T47D (cell line): ENCODE measurements around the gene BID.

Source experiments
- DNase-seq, 2 experiments: peaks; one replicate each; pipeline versions ENCODE4 v3.0.0 to v3.0.0-alpha.2; 2011 to 2012; ENCODE audit warnings: low read depth in 1 of 2, low spot score in 1 of 2
- JUND ChIP-seq: IDR thresholded peaks from 2 replicates; pipeline ENCODE4 v1.6.1; 2012; ENCODE audit warnings: low read depth
- in situ Hi-C: cut with HindIII; loops from 2 replicates; pipeline ENCODE4 v1.10.0; 2016; ENCODE audit warnings: low sequenced_read_pairs, low pct_unique_long_range_greater_than_20kb

BID gene

DNA sequence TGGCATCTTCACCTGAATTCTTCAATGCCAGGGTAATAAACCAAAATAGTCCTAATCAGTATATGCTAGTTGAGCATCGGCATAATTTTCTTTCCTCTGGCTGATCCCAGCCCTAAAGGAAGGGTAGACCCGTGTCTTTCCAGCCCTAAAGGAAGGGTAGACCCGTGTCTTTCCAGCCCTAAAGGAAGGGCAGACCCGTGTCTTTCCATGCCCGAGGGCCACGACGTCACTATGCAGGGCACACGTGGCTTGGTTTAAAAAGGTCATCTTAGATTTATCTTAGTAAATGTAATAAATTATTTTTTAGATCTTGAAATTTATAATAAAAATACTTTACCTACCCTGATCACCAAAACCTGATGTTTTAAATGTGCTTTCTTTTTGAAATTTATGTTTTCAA, 45.5 kb downstream of the BID start:
- no peak for DNase-seq
- in situ Hi-C loops, result no loop called here
- no peak for TF ChIP-seq JUND

DNA sequence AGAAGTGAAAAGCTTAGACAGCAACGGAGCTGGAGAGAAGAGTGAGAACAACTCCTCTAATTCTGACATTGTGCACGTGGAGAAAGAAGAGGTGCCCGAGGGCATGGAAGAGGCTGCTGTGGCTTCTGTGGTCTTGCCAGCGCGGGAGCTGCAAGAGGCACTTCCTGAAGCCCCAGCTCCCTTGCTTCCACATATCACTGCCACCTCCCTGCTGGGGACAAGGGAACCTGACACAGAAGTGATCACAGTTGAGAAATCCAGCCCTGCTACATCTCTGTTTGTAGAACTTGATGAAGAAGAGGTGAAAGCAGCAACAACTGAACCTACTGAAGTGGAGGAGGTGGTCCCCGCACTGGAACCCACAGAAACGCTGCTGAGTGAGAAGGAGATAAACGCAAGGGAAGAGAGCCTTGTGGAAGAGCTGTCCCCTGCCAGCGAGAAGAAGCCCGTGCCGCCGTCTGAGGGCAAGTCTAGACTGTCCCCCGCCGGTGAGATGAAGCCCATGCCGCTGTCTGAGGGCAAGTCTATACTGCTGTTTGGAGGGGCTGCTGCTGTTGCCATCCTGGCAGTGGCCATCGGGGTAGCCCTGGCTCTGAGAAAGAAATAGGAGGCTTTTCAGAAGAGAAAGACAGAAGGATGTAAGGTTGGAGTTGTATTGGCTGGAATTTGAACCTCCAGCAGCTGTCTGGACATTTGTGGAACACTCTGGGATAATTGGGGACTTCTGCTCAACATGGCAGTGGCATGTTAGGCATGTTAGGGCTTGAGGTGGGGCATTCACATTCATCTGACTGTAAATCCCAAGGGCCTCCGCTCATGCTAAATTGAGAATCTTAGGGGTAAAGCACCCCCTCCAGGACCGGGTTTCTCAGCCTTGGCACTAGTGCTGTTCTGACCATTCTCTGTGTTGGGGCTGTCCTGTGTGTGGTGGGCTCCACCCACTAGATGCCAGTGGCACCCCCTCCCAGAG, 47.1 kb downstream of the BID start:
- in situ Hi-C loops, result no loop called here
- no peak for DNase-seq
- no peak for TF ChIP-seq JUND

DNA sequence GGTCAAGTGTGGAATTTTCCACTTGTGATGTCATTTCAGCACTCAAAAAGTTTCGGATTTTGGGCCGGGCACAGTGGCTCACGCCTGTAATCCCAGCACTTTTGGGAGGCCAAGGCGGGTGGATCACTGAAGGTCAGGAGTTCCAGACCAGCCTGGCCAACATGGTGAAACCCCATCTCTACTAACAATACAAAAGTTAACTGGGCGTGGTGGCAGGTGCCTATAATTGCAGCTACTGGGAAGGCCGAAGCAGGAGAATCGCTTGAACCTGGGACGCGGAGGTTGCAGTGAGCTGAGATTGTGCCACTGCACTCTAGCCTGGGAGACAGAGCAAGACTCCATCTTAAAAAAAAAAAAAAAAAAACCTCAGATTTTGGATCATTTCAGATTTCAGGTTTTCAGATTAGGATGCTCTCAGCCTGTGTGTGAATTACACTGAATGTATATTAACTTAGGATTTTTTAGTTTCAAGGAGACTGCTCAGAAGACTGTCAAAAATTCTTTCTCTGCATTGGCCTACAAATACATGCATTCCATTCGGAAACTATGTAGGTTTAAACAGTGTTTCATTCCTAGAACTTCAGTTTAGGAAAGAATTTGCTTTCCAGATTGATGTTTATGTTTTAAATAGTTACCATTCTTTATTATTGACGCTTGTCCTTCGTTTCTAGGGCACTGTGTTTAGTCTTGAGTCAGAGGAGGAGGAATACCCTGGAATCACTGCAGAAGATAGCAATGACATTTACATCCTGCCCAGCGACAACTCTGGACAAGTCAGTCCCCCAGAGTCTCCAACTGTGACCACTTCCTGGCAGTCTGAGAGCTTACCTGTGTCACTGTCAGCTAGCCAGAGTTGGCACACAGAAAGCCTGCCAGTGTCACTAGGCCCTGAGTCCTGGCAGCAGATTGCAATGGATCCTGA, 48.0 kb downstream of the BID start:
- TF ChIP-seq JUND, result no peak
- in situ Hi-C loops, result no loop called here
- no peak for DNase-seq

DNA sequence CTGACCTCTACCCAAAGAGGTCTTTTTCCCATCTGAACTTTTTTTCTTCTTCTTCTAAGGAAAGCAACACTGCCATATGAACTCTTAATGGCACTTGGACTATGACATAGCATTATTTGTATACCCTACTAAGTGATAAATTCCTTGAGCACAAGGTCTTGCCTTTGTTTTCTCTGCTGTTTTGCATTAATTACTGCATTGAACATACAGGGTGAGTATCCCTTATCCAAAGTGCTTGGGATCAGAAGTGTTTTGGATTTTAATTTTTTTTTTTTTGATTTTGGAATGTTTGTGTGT, 48.8 kb downstream of the BID start:
- in situ Hi-C loops, result no loop called here
- no peak for DNase-seq
- TF ChIP-seq JUND, result no peak

DNA sequence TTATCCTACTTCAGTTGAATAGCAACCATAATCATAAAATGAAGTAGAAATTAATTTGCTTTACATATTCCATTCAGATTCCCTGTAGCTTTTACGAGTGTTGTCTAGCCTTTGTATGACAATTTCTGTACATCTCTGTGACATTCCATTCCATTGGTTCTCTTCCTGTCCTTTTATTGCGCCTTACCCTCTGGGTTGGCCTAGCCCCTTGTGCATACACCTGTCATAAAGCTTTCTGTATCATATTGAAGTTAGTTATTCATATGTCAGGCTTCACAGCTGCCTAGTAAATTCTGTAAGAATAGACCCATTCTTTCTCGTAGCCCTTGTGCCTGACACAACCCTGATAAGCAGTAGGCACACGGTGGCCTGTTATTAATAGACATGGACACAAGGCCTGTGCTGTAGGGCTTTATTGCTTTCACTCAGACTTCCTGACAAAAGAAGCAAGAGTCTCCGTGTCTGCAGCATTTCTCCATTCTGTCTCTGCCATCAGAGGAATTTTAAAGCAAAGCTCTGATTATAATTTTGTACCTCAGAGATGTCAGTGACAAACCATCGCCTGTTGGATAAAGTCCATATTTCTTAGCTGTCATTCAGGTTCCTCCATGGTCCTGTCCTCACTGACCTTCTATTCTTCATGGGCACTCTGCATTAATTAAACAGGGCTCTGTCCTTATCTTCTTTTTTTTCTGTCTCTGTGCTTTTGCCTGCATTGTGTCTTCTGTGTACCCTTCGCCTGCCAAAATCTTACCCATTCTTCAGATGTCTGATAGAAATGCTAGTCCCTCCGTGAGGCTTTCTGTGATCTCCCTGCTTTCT, 49.4 kb downstream of the BID start:
- in situ Hi-C loops, result no loop called here
- DNase-seq, result no peak
- TF ChIP-seq JUND, result no peak

DNA sequence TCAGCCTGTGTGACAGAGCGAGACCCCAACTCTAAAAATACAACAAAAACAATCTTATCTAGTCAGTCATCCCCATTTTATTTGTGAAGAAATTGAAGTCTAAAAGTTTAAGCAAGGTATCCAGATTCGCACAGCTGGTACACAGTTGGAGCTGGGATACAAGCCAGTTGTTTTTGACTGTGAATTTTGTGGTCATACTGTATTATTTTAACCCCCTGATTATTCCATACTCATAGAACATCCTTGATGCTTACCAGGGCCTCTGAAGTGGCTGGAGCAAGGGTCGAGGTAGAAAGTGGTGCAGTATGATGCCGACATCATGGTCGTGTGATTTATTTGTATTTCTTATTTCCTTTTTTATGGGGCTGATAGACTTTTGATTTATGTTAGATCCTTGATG, 50.0 kb downstream of the BID start:
- TF ChIP-seq JUND, result no peak
- in situ Hi-C loops, result no loop called here
- no peak for DNase-seq

DNA sequence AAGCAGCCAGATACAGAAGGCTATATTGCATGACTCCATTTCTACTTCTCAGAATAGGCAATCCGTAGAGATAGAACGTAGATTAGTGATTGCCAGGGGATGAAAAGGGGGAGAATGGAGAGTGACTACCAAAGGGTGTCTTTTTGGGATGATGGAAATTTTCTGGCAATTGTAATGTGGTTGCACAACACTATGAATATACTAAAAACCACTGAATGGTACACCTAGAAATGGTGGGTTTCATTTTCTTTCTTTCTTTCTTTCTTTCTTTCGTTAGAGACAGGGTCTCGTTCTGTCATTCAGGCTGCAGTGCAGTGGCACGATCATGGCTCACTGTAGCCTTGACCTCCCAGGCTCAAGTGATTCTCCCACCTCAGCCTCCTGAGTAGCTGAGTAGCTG, 54.4 kb downstream of the BID start:
- no peak for DNase-seq
- in situ Hi-C loops, result no loop called here

DNA sequence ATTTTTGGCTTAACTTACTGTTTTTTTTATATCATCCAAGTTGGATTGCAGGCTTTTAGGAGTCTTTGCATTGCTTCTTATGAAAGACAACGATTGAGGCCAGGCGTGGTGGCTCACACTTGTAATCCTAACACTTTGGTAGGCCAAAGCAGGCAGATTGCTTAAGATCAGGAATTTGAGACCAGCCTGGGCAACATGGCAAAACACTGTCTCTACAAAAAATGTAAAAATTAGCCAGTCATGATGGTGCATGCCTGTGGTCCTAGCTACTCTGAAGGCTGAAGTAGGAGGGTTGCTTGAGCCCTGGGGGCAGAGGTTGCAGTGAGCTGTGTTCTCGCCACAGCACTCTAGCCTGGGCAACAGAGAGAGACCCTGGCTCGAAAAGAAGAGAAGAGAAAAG, 56.6 kb downstream of the BID start:
- no peak for TF ChIP-seq JUND
- in situ Hi-C loops, result no loop called here
- no peak for DNase-seq

More for the DNA sequence above, 54.4 kb downstream of the BID start:
- no peak for TF ChIP-seq JUND

DNA sequence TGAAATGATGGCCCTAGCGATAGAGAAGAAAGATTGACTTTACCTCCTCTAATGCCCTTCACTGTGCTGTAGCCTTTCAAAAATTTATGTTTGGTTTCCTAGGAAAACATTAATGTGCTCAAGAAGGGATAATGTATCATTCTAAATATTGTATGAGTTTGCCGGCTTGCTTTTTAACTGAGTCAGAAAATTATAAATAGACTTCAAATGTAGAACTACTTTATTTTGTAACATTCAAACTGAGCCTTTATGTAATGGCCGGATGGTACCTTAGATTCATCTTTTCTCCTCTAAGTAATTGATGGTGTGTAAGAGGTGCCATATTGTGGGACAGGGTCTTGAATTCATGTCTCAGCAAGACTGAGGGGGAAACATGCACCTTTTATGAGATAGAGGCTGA, 57.7 kb downstream of the BID start:
- DNase-seq, result no peak
- in situ Hi-C loops, result no loop called here

DNA sequence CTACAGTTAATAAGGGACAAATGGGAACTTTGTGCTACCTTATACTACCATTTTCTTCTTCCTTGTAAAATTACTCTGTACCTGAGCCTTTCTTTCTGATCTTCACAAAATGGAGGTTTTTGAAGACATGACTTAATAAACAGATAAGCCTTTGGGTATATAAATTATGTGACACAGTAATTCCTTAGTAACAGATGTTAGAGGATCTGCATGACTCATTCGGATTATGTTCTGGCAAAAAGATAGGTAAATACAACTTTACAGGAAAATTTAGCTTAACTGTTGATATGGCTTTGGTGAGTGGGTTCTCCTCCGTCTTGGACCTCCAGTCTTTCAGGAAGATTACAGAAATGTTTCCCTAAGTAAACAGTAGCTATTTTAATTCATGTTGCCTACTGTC, 61.8 kb downstream of the BID start:
- DNase-seq, result no peak
- TF ChIP-seq JUND, result no peak
- in situ Hi-C loops, result no loop called here

More for the DNA sequence above, 57.7 kb downstream of the BID start:
- TF ChIP-seq JUND, result no peak

DNA sequence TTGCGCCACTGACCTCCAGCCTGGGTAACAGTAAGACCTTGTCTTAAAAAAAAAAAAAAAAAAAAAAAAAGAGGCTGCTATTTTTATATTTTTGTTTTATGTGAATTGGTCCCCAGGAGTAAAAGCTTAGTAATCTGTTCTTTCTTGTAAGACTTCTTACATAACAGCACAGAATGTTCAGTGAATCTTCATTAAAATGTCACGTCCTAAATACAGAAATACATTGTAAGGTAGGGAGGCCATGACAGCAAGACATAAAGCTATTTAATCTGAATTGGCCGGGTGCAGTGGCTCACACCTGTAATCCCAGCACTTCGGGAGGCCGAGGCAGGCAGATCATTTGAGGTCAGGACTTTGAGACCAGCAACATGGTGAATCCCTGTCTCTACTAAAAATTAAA, 64.2 kb downstream of the BID start:
- DNase-seq, result no peak
- TF ChIP-seq JUND, result no peak
- in situ Hi-C loops, result no loop called here

DNA sequence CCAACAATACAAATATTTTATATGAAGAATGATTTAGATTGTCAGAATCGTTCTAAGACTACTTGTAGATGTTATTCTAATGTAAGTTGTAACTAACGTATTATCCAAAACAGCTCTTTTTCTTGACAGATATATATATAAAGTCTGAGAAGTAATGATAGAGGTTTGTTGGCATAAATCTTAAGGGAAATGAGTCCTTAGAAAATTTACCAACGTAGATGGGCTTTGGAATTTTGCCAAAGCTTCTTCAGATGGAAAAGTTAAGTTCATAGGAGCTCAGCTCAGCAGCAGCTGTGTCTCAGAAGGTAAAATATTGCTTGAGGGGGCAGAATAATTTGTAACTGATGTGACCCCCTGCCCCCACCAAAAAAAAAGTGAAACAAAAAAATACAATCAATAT, 66.7 kb downstream of the BID start:
- TF ChIP-seq JUND, result no peak
- in situ Hi-C loops, result no loop called here
- no peak for DNase-seq
